SK-N-SH treated with all-trans-retinoic acid at 6 μM for 48 hours (cell line): ENCODE data around the gene POLE4.

Experiments
- ARNTL ChIP-seq: fragments of 450-650 bp; formaldehyde crosslinking; IDR thresholded peaks from 2 replicates; pipeline ENCODE4 v1.5.0; 2020; ENCODE audit warnings: low read depth, mild to moderate bottlenecking, moderate library complexity, borderline replicate concordance
- CREB5 ChIP-seq: fragments of 250-450 bp; sonication (Bioruptor Pico); IDR thresholded peaks from 2 replicates; pipeline ENCODE4 v1.5.1; 2020; ENCODE audit warnings: low read depth, mild to moderate bottlenecking, moderate library complexity
- PPARA ChIP-seq: fragments of 250-450 bp; sonication (Bioruptor Pico); IDR thresholded peaks from 2 replicates; pipeline ENCODE4 v1.5.0; 2020; ENCODE audit warnings: mild to moderate bottlenecking, borderline replicate concordance
- RARB ChIP-seq: fragments of 250-450 bp; sonication (Bioruptor Pico); IDR thresholded peaks from 2 replicates; pipeline ENCODE4 v1.8.0; 2021; ENCODE audit warnings: mild to moderate bottlenecking, moderate library complexity
- TOX ChIP-seq: fragments of 250-450 bp; sonication (Bioruptor Pico); IDR thresholded peaks from 2 replicates; pipeline ENCODE4 v1.8.0; 2021; ENCODE audit warnings: mild to moderate bottlenecking, moderate library complexity, borderline replicate concordance
- ZFP3 ChIP-seq: fragments of 250-450 bp; sonication (Bioruptor Pico); IDR thresholded peaks from 2 replicates; pipeline ENCODE4 v1.5.0; 2020; ENCODE audit warnings: mild to moderate bottlenecking, moderate library complexity
- ZFP30 ChIP-seq: fragments of 450-650 bp; formaldehyde crosslinking; IDR thresholded peaks from 2 replicates; pipeline ENCODE4 v1.5.0; 2022; ENCODE audit warnings: mild to moderate bottlenecking, moderate library complexity
- ZNF70 ChIP-seq: fragments of 450-650 bp; formaldehyde crosslinking; IDR thresholded peaks from 2 replicates; pipeline ENCODE4 v1.5.0; 2020; ENCODE audit warnings: mild to moderate bottlenecking, moderate library complexity
- TF ChIP-seq, protein P1 (sequence below): fragments of 250-450 bp; sonication (Bioruptor Pico); IDR thresholded peaks from 2 replicates; pipeline ENCODE4 v1.8.0; 2021; ENCODE audit warnings: low read depth, mild to moderate bottlenecking, moderate library complexity, borderline replicate concordance

- TF ChIP-seq ZNF70 (CRISPR knock-in tag) (no peak), CREB5 (no peak), RARB (CRISPR knock-in tag) (no peak), ZFP3 (CRISPR knock-in tag) (no peak), TOX (CRISPR knock-in tag) (no peak), ARNTL (CRISPR knock-in tag) (no peak), ZFP30 (no peak), PPARA (no peak)
- TF ChIP-seq, protein P1, sequence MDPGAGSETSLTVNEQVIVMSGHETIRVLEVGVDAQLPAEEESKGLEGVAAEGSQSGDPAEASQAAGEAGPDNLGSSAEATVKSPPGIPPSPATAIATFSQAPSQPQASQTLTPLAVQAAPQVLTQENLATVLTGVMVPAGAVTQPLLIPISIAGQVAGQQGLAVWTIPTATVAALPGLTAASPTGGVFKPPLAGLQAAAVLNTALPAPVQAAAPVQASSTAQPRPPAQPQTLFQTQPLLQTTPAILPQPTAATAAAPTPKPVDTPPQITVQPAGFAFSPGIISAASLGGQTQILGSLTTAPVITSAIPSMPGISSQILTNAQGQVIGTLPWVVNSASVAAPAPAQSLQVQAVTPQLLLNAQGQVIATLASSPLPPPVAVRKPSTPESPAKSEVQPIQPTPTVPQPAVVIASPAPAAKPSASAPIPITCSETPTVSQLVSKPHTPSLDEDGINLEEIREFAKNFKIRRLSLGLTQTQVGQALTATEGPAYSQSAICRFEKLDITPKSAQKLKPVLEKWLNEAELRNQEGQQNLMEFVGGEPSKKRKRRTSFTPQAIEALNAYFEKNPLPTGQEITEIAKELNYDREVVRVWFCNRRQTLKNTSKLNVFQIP (CRISPR knock-in tag), result no peak
These were observed 49.5 kb upstream of the POLE4 start for GRCh38 chr2:74908748-74909444.
